Activated naive CD8-positive, alpha-beta T cell treated with anti-CD3 and anti-CD28 coated beads, Interleukin-2, amount 10 ng/mL, durations not matched to agents 7 days and 5 days (primary cell): ENCODE results near the gene SERPINB1. TPM values are rescaled to one million over a fixed set of nuclear protein-coding genes. Genes with fewer than 3 reads are reported as not detected.
"Not testable (repeated sequence)": the region's sequence is repeated elsewhere in the genome, so short reads cannot be mapped to it uniquely, and the experiment has no call there.

Experiments
- ATAC-seq: fragments of 150-1000 bp; cut with Tn5 transposase; one replicate; pipeline ENCODE4 v1.10.0; 2021; ENCODE audit warnings: low read depth, moderate library complexity
- POLR2A ChIA-PET: fragments of 350-600 bp; sonication (Branson Sonifier 250); formaldehyde crosslinking; loops from one replicate; lab custom pipeline; 2021; ENCODE audit warnings: antibody characterized with exemption; lab: Charles Lee
- DNase-seq: peaks from one replicate; pipeline ENCODE4 v3.0.0; 2021
- H3K27ac Mint-ChIP-seq: one replicate; pipeline ENCODE4 v1.8.0; 2022; ENCODE audit warnings: mild to moderate bottlenecking, mixed read lengths
- H3K27me3 Mint-ChIP-seq: one replicate; pipeline ENCODE4 v1.8.0; 2022; ENCODE audit warnings: mild to moderate bottlenecking, moderate library complexity, mixed read lengths
- H3K36me3 Mint-ChIP-seq: one replicate; pipeline ENCODE4 v1.8.0; 2021; ENCODE audit warnings: mild to moderate bottlenecking, mixed read lengths
- H3K4me1 Mint-ChIP-seq: one replicate; pipeline ENCODE4 v1.8.0; 2021; ENCODE audit warnings: mixed read lengths
- H3K4me3 Mint-ChIP-seq: one replicate; pipeline ENCODE4 v1.8.0; 2022; ENCODE audit warnings: mild to moderate bottlenecking, moderate library complexity, mixed read lengths
- H3K9me3 Mint-ChIP-seq: one replicate; pipeline ENCODE4 v1.8.0; 2021; ENCODE audit warnings: mixed read lengths
- total RNA-seq, 2 experiments: library from RNA; stranded (reverse); gene quantifications; one replicate each; pipeline ENCODE4 v1.2.3, GENCODE V29; 2021

The SERPINB1 gene
- total RNA-seq, 2 experiments from 2014 or later: 58.6 to 59.8 TPM

GRCh38 chr6:2817903-2818443 lies 23.7 kb downstream of the SERPINB1 start:
- DNase-seq (no peak), ATAC-seq (no peak)
- POLR2A ChIA-PET: interaction anchor here (1.5 kb wide), 1 partner anchor 23 kb away, joined by 3 read pairs; the partner anchor contains the start of gene SERPINB1
- Mint-ChIP-seq H3K36me3 (peaks cover 19% of the 10 kb centered on the region), H3K4me1 (peaks cover 6% of the 10 kb centered on the region), H3K27me3 (peaks cover 1% of the 10 kb centered on the region), H3K4me3 (no peak overlapping the region), H3K9me3 (peaks cover 16% of the 10 kb centered on the region), H3K27ac (no peak overlapping the region)

DNA sequence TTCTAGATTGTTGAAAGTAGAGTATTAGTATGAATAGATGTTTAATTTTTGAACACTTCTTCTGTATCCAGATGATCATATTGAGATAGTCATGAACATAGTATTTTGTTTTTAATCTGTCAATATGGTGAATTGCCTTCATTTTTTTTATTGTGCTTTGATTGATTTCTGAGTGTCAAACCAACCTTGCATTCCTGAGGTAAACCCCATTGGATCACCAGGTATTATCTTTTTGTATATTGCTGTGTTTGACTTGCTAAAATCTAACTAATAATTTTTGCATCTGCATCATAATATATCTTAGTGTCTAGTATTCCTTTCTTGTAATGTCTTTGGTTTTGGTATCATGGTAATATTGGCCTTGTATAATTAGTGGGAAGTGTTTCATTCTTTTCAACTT lies 25.5 kb downstream of the SERPINB1 start:
- no peaks in the 10 kb centered on the region for H3K27me3 Mint-ChIP-seq
- H3K36me3 Mint-ChIP-seq: peaks cover 15% of the 10 kb centered on the region
- POLR2A ChIA-PET: no interaction called here
- H3K9me3 Mint-ChIP-seq: peaks cover 18% of the 10 kb centered on the region
- no peak overlapping the region for H3K4me3 Mint-ChIP-seq
- ATAC-seq: no peak
- no peak for DNase-seq
- H3K27ac Mint-ChIP-seq: no peak overlapping the region
- peaks cover 4% of the 10 kb centered on the region for H3K4me1 Mint-ChIP-seq

- no peak for ATAC-seq
- Mint-ChIP-seq H3K4me1 (peaks cover 11% of the 10 kb centered on the region), H3K27ac (no peak overlapping the region), H3K9me3 (peaks cover 18% of the 10 kb centered on the region), H3K4me3 (no peak overlapping the region), H3K27me3 (no peaks in the 10 kb centered on the region), H3K36me3 (peaks cover 15% of the 10 kb centered on the region)
- POLR2A ChIA-PET: no interaction called here
- DNase-seq: no peak
Measured at GRCh38 chr6:2812695-2813094, 29.0 kb downstream of the SERPINB1 start.

DNA sequence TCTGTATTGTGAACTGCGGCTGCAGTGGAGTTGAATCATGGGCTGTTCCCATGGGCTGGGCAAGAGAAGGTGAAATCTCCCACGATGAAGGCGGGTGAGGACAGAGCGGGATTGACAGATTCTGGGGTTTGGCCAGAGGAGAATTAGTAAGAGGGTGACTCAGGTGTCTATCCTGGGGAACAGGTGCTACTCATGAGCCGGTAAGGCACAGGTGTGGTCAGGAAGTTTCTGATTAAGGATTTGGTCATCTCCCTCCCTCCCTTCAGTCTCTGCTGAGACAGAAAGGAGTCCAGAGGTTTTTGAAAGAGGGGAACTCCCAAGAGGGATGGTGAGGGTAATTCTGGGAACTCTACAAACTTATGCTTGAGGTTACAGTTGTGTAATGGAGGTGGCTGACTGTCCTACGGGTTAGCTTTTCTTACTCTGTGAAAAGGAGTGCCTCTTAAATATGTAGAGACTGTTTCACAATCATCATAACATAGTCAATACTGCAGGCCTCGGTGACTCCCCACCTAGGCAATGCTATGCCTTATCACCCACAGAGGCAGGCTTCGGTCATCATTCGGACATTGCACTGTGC lies 31.5 kb downstream of the SERPINB1 start:
- Mint-ChIP-seq H3K4me1 (peaks cover 18% of the 10 kb centered on the region), H3K27ac (no peak overlapping the region), H3K9me3 (peaks cover 5% of the 10 kb centered on the region), H3K36me3 (no peaks in the 10 kb centered on the region), H3K27me3 (no peaks in the 10 kb centered on the region), H3K4me3 (no peak overlapping the region)
- POLR2A ChIA-PET: no interaction called here
- DNase-seq: no peak
- ATAC-seq: peak; percentile 7

GRCh38 chr6:2809015-2809414 lies 32.6 kb downstream of the SERPINB1 start:
- no peak for ATAC-seq
- Mint-ChIP-seq H3K27me3 (no peaks in the 10 kb centered on the region), H3K4me3 (no peak overlapping the region), H3K4me1 (peaks cover 18% of the 10 kb centered on the region), H3K27ac (no peak overlapping the region), H3K9me3 (peaks cover 5% of the 10 kb centered on the region), H3K36me3 (no peaks in the 10 kb centered on the region)
- DNase-seq: no peak
- POLR2A ChIA-PET: no interaction called here

DNA sequence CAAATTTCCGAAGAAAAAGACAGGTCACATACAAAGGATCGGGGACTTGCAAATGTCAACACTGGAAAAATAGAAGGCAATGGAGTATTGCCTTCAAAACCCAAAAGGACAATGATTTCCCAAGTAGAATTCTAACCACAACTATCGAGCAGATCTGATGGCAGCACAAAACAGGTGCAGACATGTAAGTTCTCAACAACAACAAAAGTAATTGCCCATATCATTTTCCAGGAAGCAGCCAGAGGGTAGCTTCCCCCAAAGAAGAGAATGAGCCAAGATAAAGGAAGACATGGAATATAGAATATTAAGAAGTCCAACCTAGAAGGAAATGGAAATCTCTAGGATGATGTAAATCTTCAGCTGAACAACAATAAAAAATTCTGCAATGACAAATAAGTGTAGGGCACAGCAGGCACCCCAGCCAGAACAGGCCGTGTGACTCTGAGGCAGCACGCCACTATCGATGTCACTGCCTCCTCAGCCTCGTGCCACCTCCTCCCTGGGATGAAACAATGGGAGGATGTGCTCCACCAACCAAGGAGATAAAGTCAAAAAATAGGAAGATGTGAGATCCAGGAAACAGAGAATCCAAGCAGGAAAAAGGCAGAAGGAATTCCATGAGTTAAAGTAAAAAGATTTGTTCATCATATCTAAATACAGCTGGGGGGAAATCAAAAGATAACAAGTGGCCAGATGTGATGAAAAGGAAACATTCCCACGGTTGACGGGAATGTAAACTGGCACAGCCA lies 34.1 kb downstream of the SERPINB1 start:
- Mint-ChIP-seq H3K4me3 (no peak overlapping the region), H3K27me3 (no peaks in the 10 kb centered on the region), H3K36me3 (no peaks in the 10 kb centered on the region), H3K27ac (no peak overlapping the region), H3K9me3 (peaks cover 2% of the 10 kb centered on the region), H3K4me1 (peaks cover 18% of the 10 kb centered on the region)
- ATAC-seq (no peak), DNase-seq (no peak)
- POLR2A ChIA-PET: no interaction called here

DNA sequence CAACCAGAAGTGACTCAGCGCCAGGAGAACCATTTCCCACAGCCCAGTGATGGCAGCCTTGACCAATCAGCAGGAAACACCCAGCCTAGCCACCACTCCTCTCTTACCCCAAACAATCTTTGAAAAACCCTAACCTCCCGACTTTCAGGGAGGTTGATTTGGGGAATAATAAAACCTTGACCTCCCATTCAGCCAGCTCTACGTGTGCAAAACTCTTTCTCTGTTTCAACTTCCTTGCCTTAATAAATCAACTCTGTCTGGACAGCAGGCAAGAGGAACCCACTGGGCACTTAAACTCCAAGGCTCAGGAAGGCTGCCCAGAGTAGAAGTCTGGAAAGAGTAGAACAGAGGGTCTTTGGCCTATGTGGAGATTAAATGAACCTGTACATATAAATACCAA lies 35.0 kb downstream of the SERPINB1 start:
- no peak overlapping the region for H3K27ac Mint-ChIP-seq
- H3K36me3 Mint-ChIP-seq: no peaks in the 10 kb centered on the region
- POLR2A ChIA-PET: no interaction called here
- no peaks in the 10 kb centered on the region for H3K9me3 Mint-ChIP-seq
- no peaks in the 10 kb centered on the region for H3K27me3 Mint-ChIP-seq
- peaks cover 18% of the 10 kb centered on the region for H3K4me1 Mint-ChIP-seq
- ATAC-seq (no peak), DNase-seq (no peak)
- no peak overlapping the region for H3K4me3 Mint-ChIP-seq

GRCh38 chr6:2805031-2805430 lies 36.6 kb downstream of the SERPINB1 start:
- POLR2A ChIA-PET: no interaction called here
- Mint-ChIP-seq H3K9me3 (no peaks in the 10 kb centered on the region), H3K36me3 (no peaks in the 10 kb centered on the region), H3K27me3 (no peaks in the 10 kb centered on the region), H3K27ac (no peak overlapping the region), H3K4me3 (no peak overlapping the region), H3K4me1 (peaks cover 17% of the 10 kb centered on the region)
- no peak for DNase-seq
- no peak for ATAC-seq

DNA sequence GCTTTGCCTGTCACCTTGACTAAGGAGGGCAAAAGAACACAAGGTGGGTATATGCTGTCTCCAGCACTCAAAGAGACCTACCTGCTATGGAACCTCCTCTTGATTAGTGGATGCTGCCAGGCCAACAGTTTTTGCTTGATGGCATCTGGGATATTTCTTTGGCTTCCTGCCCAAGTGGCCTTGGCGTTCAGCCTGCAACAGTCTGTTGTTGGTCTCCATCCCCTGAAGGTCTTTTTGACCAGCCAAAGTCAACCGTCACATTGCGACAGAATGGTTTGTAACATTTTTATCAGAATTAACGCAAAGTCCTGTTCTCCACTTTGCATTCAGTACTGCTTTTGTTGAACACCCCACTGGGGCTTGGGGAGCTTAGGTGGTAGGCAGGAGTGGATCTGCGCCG lies 37.1 kb downstream of the SERPINB1 start:
- no peaks in the 10 kb centered on the region for H3K9me3 Mint-ChIP-seq
- H3K36me3 Mint-ChIP-seq: no peaks in the 10 kb centered on the region
- no peak overlapping the region for H3K4me3 Mint-ChIP-seq
- no peak overlapping the region for H3K27ac Mint-ChIP-seq
- DNase-seq (no peak), ATAC-seq (no peak)
- POLR2A ChIA-PET: no interaction called here
- peaks cover 16% of the 10 kb centered on the region for H3K4me1 Mint-ChIP-seq
- H3K27me3 Mint-ChIP-seq: no peaks in the 10 kb centered on the region

- ATAC-seq (no peak), DNase-seq (no peak)
- no peaks in the 10 kb centered on the region for H3K36me3 Mint-ChIP-seq
- POLR2A ChIA-PET: no interaction called here
- peaks cover 18% of the 10 kb centered on the region for H3K4me1 Mint-ChIP-seq
- no peak overlapping the region for H3K27ac Mint-ChIP-seq
- H3K4me3 Mint-ChIP-seq: no peak overlapping the region
- H3K9me3 Mint-ChIP-seq: no peaks in the 10 kb centered on the region
- no peaks in the 10 kb centered on the region for H3K27me3 Mint-ChIP-seq
Measured at GRCh38 chr6:2803731-2804429, 37.8 kb downstream of the SERPINB1 start.

DNA sequence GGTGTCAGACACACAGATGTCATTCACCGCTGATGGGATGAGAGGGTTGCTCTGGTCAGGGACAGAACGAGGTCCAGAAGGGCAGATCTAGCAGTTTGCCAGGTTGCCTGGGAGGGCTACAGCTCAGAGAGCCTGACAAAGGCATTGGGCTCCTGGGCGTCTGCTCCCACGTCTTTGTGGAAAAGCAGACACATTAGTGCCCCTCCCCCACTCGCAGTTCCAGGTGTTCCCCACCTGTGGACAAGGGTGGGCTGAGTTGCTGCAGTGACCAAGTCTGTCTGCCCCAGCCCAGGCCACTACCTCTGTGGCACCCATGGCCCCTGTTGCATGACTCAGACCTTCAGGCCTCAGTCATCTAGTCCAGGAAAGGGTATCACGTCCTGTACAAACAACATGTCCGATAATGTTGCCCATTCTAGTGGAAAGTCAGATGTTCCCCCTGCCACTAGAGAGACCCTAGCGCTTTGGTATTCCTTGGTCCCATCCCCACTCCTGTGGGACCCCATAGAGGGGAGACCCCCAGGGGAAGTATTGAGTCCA lies 39.1 kb downstream of the SERPINB1 start:
- H3K4me3 Mint-ChIP-seq: no peak overlapping the region
- no peaks in the 10 kb centered on the region for H3K9me3 Mint-ChIP-seq
- H3K27me3 Mint-ChIP-seq: no peaks in the 10 kb centered on the region
- no peak overlapping the region for H3K27ac Mint-ChIP-seq
- POLR2A ChIA-PET: no interaction called here
- no peaks in the 10 kb centered on the region for H3K36me3 Mint-ChIP-seq
- H3K4me1 Mint-ChIP-seq: peaks cover 20% of the 10 kb centered on the region
- ATAC-seq (no peak), DNase-seq (no peak)

- peaks cover 25% of the 10 kb centered on the region for H3K4me1 Mint-ChIP-seq
- POLR2A ChIA-PET, DNase-seq, H3K9me3 Mint-ChIP-seq, H3K27me3 Mint-ChIP-seq, H3K36me3 Mint-ChIP-seq, ATAC-seq, H3K27ac Mint-ChIP-seq, H3K4me3 Mint-ChIP-seq: not testable (repeated sequence)
Measured at GRCh38 chr6:2801687-2802086, 40.0 kb downstream of the SERPINB1 start.

DNA sequence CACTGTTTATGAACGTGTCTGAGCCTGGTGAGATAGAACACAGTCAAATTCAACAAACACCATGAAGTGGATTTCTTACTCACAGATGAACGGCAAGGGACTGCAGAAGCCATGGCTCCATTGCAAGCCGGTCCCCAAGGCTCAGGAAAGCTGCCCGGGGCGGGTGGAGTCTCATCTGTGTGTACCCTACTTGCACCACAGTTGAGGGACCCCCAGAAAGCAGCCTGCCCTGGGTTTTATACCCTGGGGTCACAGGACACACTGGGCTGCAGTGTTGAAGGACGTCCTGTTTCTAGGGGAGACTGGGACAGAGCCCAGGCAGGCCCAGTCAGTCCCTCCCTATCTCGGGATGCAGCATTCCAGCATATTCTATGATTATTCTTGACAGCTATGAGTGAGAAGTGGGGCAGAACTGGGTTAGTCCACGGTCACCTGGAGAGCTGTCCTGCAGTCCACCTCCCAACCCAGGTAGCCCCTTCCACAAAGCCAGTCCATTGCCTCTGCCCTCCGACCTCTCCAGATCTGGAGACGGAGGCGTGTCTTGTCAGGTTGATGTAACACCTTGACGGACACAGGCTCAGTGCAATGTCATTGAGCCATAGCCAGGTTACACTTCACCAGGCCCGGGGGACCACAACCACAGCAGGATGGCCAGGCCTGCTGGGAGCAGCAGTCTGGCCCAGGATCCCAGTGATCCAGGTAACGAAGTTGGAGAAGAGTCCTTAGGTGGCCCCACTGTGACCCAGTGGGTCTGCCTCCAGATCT lies 40.9 kb downstream of the SERPINB1 start:
- Mint-ChIP-seq H3K4me3 (no peak overlapping the region), H3K36me3 (no peaks in the 10 kb centered on the region), H3K4me1 (peaks cover 21% of the 10 kb centered on the region), H3K9me3 (no peaks in the 10 kb centered on the region), H3K27ac (no peak overlapping the region), H3K27me3 (no peaks in the 10 kb centered on the region)
- ATAC-seq (no peak), DNase-seq (no peak)
- POLR2A ChIA-PET: no interaction called here
